GM23338 (cell line): ENCODE data around the gene NCKAP5. TPM values are rescaled to one million over a fixed set of nuclear protein-coding genes. Genes with fewer than 3 reads are reported as not detected.
"Not testable (repeated sequence)": the region's sequence is repeated elsewhere in the genome, so short reads cannot be mapped to it uniquely, and the experiment has no call there.

Source experiments
- ATAC-seq: fragments of 200-7000 bp; cut with Tn5 transposase; 3 replicates; pipeline ENCODE4 v1.9.1; 2020
- DNase-seq: peaks from one replicate; pipeline ENCODE4 v3.0.0-alpha.2; 2015; ENCODE audit warnings: low spot score
- H2AFZ ChIP-seq: fragments of 200-600 bp; sonication (generic); 2 replicates; pipeline ENCODE4 v1.8.0; 2016; ENCODE audit warnings: antibody characterized with exemption, mild to moderate bottlenecking, moderate library complexity
- H3F3A ChIP-seq: fragments of 200-600 bp; sonication (generic); replicated peaks from 2 replicates; pipeline ENCODE4 v1.8.0; 2017; ENCODE audit warnings: antibody characterized with exemption, mixed run types, low read depth
- H3K27ac ChIP-seq: fragments of 200-600 bp; sonication (generic); 2 replicates; pipeline ENCODE4 v1.6.1; 2016; ENCODE audit warnings: low read depth
- H3K27me3 ChIP-seq: fragments of 200-600 bp; sonication (generic); 2 replicates; pipeline ENCODE4 v1.8.0; 2016; ENCODE audit warnings: mild to moderate bottlenecking, mixed run types, moderate library complexity; ENCODE audit not compliant: insufficient read depth
- H3K36me3 ChIP-seq: fragments of 200-600 bp; sonication (generic); 2 replicates; pipeline ENCODE4 v1.8.0; 2016; ENCODE audit warnings: mild to moderate bottlenecking; ENCODE audit not compliant: insufficient read depth
- H3K4me1 ChIP-seq: fragments of 200-600 bp; sonication (generic); 2 replicates; pipeline ENCODE4 v1.8.0; 2016; ENCODE audit warnings: mild to moderate bottlenecking, moderate library complexity; ENCODE audit not compliant: insufficient read depth
- H3K4me2 ChIP-seq: fragments of 200-600 bp; sonication (generic); 2 replicates; pipeline ENCODE4 v1.7.1; 2017; ENCODE audit warnings: mixed run types
- H3K4me3 ChIP-seq: fragments of 200-600 bp; sonication (generic); 2 replicates; pipeline ENCODE4 v1.6.1; 2016; ENCODE audit warnings: mixed run types
- H3K79me2 ChIP-seq: fragments of 200-600 bp; sonication (generic); replicated peaks from 2 replicates; pipeline ENCODE4 v1.8.0; 2017; ENCODE audit warnings: mild to moderate bottlenecking; ENCODE audit not compliant: insufficient read depth
- H3K9me2 ChIP-seq: fragments of 200-600 bp; sonication (generic); 2 replicates; pipeline ENCODE4 v1.8.0; 2017; ENCODE audit not compliant: insufficient read depth
- H4K20me1 ChIP-seq: fragments of 200-600 bp; sonication (generic); replicated peaks from 2 replicates; pipeline ENCODE4 v1.8.0; 2017; ENCODE audit warnings: mild to moderate bottlenecking; ENCODE audit not compliant: insufficient read depth
- H3K27ac Mint-ChIP-seq: 2 replicates; pipeline ENCODE4 v1.8.0; 2020; ENCODE audit warnings: inconsistent platforms, mild to moderate bottlenecking, moderate library complexity, mixed read lengths
- H3K27me3 Mint-ChIP-seq: 3 replicates; pipeline ENCODE4 v1.8.0; 2022; ENCODE audit warnings: low read depth, mild to moderate bottlenecking, moderate library complexity, mixed read lengths, inconsistent platforms; ENCODE audit not compliant: insufficient read depth, poor library complexity
- H3K36me3 Mint-ChIP-seq: 3 replicates; pipeline ENCODE4 v1.8.0; 2021; ENCODE audit warnings: low read depth, mild to moderate bottlenecking, inconsistent platforms, moderate library complexity, mixed read lengths
- H3K4me1 Mint-ChIP-seq: 3 replicates; pipeline ENCODE4 v1.8.0; 2020; ENCODE audit warnings: mild to moderate bottlenecking, inconsistent platforms, mixed read lengths
- H3K4me3 Mint-ChIP-seq: 3 replicates; pipeline ENCODE4 v1.8.0; 2021; ENCODE audit warnings: moderate library complexity, mild to moderate bottlenecking, inconsistent platforms, mixed read lengths
- H3K9me3 Mint-ChIP-seq: 3 replicates; pipeline ENCODE4 v1.8.0; 2020; ENCODE audit warnings: moderate library complexity, mild to moderate bottlenecking, inconsistent platforms, mixed read lengths
- CREB1 ChIP-seq: fragments of 250-450 bp; sonication (Bioruptor Pico); IDR thresholded peaks from 2 replicates; pipeline ENCODE4 v1.5.0; 2020; ENCODE audit warnings: low read depth, mild to moderate bottlenecking, moderate library complexity
- EZH2phosphoT487 ChIP-seq: fragments of 200-600 bp; sonication (generic); IDR thresholded peaks from one replicate; pipeline ENCODE4 v1.8.1; 2018; ENCODE audit warnings: antibody characterized with exemption; ENCODE audit not compliant: unreplicated experiment
- JUNB ChIP-seq: IDR thresholded peaks from one replicate; pipeline ENCODE4 v1.6.1; 2016; ENCODE audit warnings: antibody characterized with exemption; ENCODE audit not compliant: unreplicated experiment
- NANOG ChIP-seq: IDR thresholded peaks from 2 replicates; pipeline ENCODE4 v1.6.1; 2016; ENCODE audit warnings: antibody characterized with exemption, borderline replicate concordance
- ZNF114 ChIP-seq: fragments of 250-450 bp; sonication (Bioruptor Pico); IDR thresholded peaks from 2 replicates; pipeline ENCODE4 v1.5.0; 2020; ENCODE audit warnings: mild to moderate bottlenecking, moderate library complexity
- ZNF331 ChIP-seq: fragments of 250-450 bp; sonication (Bioruptor Pico); IDR thresholded peaks from 2 replicates; pipeline ENCODE4 v1.5.0; 2020; ENCODE audit warnings: low read depth, mild to moderate bottlenecking, moderate library complexity
- polyA plus RNA-seq: library from polyadenylated mRNA; unstranded; fragments of >200 nt; fragmentation: Nextera tagmentation; extraction: Ambion mirVana; gene quantifications from 2 replicates; pipeline ENCODE4 v1.2.1, GENCODE V29; 2016
- total RNA-seq: library from RNA; depleted of rRNA; stranded (reverse); fragments of >200 nt; shearing (Covaris generic); gene quantifications from 2 replicates; pipeline ENCODE4 v1.2.3, GENCODE V29; 2014
- TF ChIP-seq, protein P1 (sequence below): fragments of 250-450 bp; sonication (Bioruptor Pico); IDR thresholded peaks from 2 replicates; pipeline ENCODE4 v1.5.0; 2020; ENCODE audit warnings: mild to moderate bottlenecking, moderate library complexity

NCKAP5 gene
- total and polyA plus RNA-seq, 2 experiments from 2014 or later: 0.34 to 0.73 TPM

DNA sequence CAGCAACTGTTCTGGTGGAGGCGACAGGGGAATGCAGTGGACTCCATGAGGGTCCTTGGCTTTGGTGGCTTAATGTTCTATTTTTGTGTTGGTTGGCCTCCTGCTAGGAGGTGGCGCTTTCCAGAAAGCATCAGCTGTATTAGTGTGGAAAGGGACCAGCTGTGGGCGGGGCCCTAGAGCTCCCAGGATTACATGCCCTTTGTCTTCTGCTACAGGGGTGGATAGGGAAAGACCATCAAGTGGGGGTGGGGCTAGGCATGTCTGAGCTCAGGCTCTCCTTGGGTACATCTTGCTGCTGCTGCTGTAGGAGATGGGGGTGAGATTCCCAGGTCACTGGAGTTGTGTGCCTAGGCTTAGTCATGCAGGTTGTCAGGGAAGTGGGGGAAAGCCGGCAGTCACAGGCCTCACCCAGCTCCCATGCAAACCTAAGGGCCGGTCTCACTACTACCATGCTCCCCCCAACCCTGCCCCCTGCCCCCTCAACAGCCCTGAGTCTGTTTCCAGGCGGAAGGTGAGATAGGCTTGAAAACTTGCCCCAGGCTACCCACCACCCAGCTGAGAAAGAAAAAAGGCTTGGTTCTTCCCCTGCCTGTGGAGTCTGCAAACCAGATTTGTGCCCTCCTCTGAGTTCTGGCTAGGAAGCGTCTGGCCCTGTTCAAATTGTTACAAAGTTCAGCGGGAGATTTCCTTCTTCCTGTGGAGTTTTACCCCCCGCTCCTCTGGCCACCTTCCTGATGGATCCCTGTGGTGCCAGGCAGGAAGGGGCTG is 756.9 kb downstream of the NCKAP5 start (continued):
- TF ChIP-seq, protein P1, sequence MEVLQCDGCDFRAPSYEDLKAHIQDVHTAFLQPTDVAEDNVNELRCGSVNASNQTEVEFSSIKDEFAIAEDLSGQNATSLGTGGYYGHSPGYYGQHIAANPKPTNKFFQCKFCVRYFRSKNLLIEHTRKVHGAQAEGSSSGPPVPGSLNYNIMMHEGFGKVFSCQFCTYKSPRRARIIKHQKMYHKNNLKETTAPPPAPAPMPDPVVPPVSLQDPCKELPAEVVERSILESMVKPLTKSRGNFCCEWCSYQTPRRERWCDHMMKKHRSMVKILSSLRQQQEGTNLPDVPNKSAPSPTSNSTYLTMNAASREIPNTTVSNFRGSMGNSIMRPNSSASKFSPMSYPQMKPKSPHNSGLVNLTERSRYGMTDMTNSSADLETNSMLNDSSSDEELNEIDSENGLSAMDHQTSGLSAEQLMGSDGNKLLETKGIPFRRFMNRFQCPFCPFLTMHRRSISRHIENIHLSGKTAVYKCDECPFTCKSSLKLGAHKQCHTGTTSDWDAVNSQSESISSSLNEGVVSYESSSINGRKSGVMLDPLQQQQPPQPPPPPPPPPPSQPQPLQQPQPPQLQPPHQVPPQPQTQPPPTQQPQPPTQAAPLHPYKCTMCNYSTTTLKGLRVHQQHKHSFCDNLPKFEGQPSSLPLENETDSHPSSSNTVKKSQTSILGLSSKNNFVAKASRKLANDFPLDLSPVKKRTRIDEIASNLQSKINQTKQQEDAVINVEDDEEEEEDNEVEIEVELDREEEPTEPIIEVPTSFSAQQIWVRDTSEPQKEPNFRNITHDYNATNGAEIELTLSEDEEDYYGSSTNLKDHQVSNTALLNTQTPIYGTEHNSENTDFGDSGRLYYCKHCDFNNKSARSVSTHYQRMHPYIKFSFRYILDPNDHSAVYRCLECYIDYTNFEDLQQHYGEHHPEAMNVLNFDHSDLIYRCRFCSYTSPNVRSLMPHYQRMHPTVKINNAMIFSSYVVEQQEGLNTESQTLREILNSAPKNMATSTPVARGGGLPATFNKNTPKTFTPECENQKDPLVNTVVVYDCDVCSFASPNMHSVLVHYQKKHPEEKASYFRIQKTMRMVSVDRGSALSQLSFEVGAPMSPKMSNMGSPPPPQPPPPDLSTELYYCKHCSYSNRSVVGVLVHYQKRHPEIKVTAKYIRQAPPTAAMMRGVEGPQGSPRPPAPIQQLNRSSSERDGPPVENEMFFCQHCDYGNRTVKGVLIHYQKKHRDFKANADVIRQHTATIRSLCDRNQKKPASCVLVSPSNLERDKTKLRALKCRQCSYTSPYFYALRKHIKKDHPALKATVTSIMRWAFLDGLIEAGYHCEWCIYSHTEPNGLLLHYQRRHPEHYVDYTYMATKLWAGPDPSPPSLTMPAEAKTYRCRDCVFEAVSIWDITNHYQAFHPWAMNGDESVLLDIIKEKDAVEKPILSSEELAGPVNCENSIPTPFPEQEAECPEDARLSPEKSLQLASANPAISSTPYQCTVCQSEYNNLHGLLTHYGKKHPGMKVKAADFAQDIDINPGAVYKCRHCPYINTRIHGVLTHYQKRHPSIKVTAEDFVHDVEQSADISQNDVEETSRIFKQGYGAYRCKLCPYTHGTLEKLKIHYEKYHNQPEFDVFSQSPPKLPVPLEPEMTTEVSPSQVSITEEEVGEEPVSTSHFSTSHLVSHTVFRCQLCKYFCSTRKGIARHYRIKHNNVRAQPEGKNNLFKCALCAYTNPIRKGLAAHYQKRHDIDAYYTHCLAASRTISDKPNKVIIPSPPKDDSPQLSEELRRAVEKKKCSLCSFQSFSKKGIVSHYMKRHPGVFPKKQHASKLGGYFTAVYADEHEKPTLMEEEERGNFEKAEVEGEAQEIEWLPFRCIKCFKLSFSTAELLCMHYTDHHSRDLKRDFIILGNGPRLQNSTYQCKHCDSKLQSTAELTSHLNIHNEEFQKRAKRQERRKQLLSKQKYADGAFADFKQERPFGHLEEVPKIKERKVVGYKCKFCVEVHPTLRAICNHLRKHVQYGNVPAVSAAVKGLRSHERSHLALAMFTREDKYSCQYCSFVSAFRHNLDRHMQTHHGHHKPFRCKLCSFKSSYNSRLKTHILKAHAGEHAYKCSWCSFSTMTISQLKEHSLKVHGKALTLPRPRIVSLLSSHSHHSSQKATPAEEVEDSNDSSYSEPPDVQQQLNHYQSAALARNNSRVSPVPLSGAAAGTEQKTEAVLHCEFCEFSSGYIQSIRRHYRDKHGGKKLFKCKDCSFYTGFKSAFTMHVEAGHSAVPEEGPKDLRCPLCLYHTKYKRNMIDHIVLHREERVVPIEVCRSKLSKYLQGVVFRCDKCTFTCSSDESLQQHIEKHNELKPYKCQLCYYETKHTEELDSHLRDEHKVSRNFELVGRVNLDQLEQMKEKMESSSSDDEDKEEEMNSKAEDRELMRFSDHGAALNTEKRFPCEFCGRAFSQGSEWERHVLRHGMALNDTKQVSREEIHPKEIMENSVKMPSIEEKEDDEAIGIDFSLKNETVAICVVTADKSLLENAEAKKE: no peak
- no peak for TF ChIP-seq ZNF114 (CRISPR knock-in tag)

DNA sequence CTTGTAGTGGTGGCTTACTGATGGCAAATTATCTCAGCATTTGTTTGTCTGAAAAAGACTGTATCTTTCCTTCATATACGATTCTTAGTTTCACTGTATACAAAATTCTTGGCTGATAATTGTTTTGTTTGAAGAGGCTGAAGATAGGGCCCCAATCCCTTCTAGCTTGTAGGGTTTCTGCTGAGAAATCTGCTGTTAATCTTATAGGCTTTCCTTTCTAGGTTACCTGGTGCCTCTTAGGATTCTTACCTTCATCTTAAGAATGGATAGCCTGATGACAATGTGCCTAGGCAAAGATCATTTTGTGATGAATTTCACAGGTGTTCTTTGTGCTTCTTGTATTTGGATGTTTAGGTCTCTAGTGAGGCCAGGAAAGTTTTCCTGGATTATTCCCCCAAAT is 758.3 kb downstream of the NCKAP5 start:
- not testable (repeated sequence) for H3K79me2 ChIP-seq, H3K27me3 ChIP-seq, H2AFZ ChIP-seq, H3K4me3 ChIP-seq, H3K27ac ChIP-seq, H3K4me1 ChIP-seq, H3K4me2 ChIP-seq, H3F3A ChIP-seq, H3K36me3 ChIP-seq, DNase-seq, H3K9me2 ChIP-seq, H3K27ac Mint-ChIP-seq, ATAC-seq, H4K20me1 ChIP-seq, H3K4me1 Mint-ChIP-seq, H3K27me3 Mint-ChIP-seq, H3K4me3 Mint-ChIP-seq
- H3K9me3 Mint-ChIP-seq: peaks cover 50% of the 10 kb centered on the region
- peaks cover 42% of the 10 kb centered on the region; the same call in 2 of the 3 replicates for H3K36me3 Mint-ChIP-seq

DNA sequence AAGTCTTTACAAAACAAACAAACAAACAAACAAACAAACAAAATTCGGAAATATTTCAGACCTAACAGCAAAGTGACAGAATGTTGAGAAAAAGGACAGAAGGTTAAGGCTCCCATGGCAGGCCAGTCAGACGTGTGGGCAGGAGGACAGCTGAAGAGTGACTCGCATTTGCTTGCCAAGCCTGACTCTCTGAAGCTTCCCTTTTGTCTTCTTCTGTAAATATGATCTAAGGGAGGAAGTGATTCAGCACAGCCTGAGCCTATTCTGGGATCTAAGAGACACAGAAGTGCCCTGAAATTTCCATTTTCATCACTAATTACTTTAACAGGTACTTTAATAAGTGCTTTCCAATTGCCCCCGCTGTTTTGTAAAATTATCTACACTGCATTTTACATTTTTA is 764.2 kb downstream of the NCKAP5 start:
- peaks cover 29% of the 10 kb centered on the region for H3K9me3 Mint-ChIP-seq
- Histone ChIP-seq H3K4me1 (0 out of 2 replicates have a peak, but pooled peaks cover 5% of the 10 kb centered on the region), H3K27ac (no peak overlapping the region), H3K79me2 (no peaks in the 10 kb centered on the region), H3K4me3 (no peak overlapping the region), H3F3A (no peaks in the 10 kb centered on the region), H3K36me3 (no peaks in the 10 kb centered on the region), H3K4me2 (no peak overlapping the region; the same call in 1 of the 2 replicates), H3K27me3 (no peaks in the 10 kb centered on the region), H4K20me1 (no peaks in the 10 kb centered on the region), H2AFZ (peak overlapping the region; percentile 52; the same call in 1 of the 2 replicates), H3K9me2 (no peaks in the 10 kb centered on the region)
- H3K27ac Mint-ChIP-seq: no peak overlapping the region
- H3K27me3 Mint-ChIP-seq: peaks cover 2% of the 10 kb centered on the region
- no peak overlapping the region for H3K4me3 Mint-ChIP-seq
- peaks cover 23% of the 10 kb centered on the region; the same call in 2 of the 3 replicates for H3K36me3 Mint-ChIP-seq
- peaks cover 11% of the 10 kb centered on the region; the same call in 2 of the 3 replicates for H3K4me1 Mint-ChIP-seq
- peak; percentile 8 for DNase-seq
- ATAC-seq: no peak
- no peak for TF ChIP-seq NANOG
- no peak for TF ChIP-seq CREB1
- no peak for TF ChIP-seq JUNB
- no peak for TF ChIP-seq ZNF114 (CRISPR knock-in tag)
- no peak for TF ChIP-seq ZNF331
- no peak for TF ChIP-seq EZH2phosphoT487
